Gastrocnemius medialis (tissue), 4 donors: ENCODE data around the gene LAX1.

Experiments used
- POLR2A ChIP-seq, 2 donors: fragments of 450-650 bp; IDR thresholded peaks; one replicate each; pipeline ENCODE4 v1.6.1; 2017; ENCODE audit warnings: antibody characterized with exemption in 2 of 2, mild to moderate bottlenecking in 2 of 2, moderate library complexity in 2 of 2
- TF ChIP-seq, protein P1 (sequence below), 5 experiments: fragments of 450-650 bp in 3 of 5; fragments of 200-600 bp in 2 of 5; sonication (generic) in 2 of 5; IDR thresholded peaks in 4 of 5; conservative IDR thresholded peaks in 1 of 5; 1 replicate in 4 of 5; 2 replicates in 1 of 5; pipeline ENCODE4 v1.5.1; 2016 to 2019; ENCODE audit warnings: antibody characterized with exemption in 5 of 5, mild to moderate bottlenecking in 3 of 5, moderate library complexity in 3 of 5

DNA sequence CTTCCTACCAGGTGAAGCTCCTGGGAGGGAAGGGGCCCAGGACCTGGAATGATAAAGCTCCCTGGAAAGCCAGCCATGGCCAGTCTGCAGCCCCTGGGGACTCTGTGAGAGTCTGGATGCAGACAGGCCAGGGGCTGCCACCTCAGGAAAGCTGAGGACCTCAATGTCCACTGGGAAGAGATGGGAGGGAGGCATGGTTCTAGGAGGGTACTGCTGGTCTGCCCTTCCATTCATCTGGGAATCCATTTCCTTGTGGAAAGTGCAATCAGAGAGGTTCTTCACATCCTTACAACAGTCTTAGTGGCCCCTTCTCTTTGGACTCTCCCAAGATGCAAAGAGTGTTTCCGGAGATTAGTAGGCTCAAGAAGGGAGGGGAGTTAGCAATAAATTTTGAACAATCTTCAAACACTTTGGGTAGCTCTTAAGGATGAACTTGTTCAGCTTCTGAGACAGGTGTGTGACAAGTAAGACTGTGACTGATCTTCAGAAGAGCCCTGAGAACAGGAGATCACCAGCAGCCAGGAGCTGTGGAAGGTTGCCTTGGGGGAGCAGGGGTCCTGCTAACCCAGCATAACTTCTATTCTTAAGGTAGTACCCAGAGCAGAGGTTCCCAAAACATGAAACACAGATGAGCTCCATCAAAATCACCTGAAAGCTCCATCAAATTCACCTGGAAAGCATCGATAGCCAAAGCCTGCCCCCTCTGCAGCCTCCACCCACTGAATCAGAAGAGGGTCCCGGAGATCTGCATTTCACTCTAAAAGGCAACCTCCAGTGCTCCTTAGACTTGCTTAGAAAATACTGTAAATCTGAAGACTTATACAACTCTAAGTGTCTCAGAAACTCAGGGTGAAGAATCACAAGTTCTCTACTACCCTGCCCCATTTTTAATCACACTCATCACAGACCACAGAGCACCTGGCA is 616 bp upstream of the LAX1 start:
- no peak for TF ChIP-seq POLR2A (IDR thresholded peaks at IDR 0.05)
- TF ChIP-seq, protein P1, sequence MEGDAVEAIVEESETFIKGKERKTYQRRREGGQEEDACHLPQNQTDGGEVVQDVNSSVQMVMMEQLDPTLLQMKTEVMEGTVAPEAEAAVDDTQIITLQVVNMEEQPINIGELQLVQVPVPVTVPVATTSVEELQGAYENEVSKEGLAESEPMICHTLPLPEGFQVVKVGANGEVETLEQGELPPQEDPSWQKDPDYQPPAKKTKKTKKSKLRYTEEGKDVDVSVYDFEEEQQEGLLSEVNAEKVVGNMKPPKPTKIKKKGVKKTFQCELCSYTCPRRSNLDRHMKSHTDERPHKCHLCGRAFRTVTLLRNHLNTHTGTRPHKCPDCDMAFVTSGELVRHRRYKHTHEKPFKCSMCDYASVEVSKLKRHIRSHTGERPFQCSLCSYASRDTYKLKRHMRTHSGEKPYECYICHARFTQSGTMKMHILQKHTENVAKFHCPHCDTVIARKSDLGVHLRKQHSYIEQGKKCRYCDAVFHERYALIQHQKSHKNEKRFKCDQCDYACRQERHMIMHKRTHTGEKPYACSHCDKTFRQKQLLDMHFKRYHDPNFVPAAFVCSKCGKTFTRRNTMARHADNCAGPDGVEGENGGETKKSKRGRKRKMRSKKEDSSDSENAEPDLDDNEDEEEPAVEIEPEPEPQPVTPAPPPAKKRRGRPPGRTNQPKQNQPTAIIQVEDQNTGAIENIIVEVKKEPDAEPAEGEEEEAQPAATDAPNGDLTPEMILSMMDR (IDR thresholded peaks at IDR 0.05 in 4 of 5, conservative IDR thresholded peaks at IDR 0.05 in 1 of 5): no peak
